Neutrophil (primary cell): ENCODE measurements around the gene NGB.
A peak's percentile ranks its signal among the peaks of the same experiment; 100 is the strongest.

Source experiments
- H3K27ac ChIP-seq: fragments of 200-600 bp; sonication (generic); 2 replicates; pipeline ENCODE4 v1.5.1; 2016; ENCODE audit warnings: mild to moderate bottlenecking, moderate library complexity
- H3K27me3 ChIP-seq: fragments of 200-600 bp; sonication (generic); 2 replicates; pipeline ENCODE4 v1.6.0; 2016; ENCODE audit warnings: mild to moderate bottlenecking
- H3K36me3 ChIP-seq: fragments of 200-600 bp; sonication (generic); 2 replicates; pipeline ENCODE4 v1.5.1; 2017
- H3K4me1 ChIP-seq, 2 experiments: fragments of 200-600 bp in 1 of 2; sonication (generic) in 1 of 2; 1 replicate in 1 of 2; 2 replicates in 1 of 2; pipeline versions ENCODE4 v1.5.1 to v1.6.1; 2013 to 2016; ENCODE audit warnings: low read depth in 1 of 2, low read length in 1 of 2, mild to moderate bottlenecking in 1 of 2, moderate library complexity in 1 of 2; ENCODE audit not compliant: control insufficient read depth in 1 of 2, insufficient read depth in 1 of 2
- H3K4me3 ChIP-seq, 2 experiments: fragments of 200-600 bp in 1 of 2; sonication (generic) in 1 of 2; 1 replicate in 1 of 2; 2 replicates in 1 of 2; pipeline ENCODE4 v1.5.1; 2013 to 2016; ENCODE audit warnings: low read depth in 1 of 2, low read length in 1 of 2, mild to moderate bottlenecking in 1 of 2, moderate library complexity in 1 of 2
- H3K9me3 ChIP-seq: fragments of 200-600 bp; sonication (generic); 2 replicates; pipeline ENCODE4 v1.5.1; 2016
- TF ChIP-seq, protein P1 (sequence below): fragments of 200-600 bp; sonication (generic); IDR thresholded peaks from 2 replicates; pipeline ENCODE4 v1.5.1; 2016; ENCODE audit warnings: antibody characterized with exemption

NGB gene

DNA sequence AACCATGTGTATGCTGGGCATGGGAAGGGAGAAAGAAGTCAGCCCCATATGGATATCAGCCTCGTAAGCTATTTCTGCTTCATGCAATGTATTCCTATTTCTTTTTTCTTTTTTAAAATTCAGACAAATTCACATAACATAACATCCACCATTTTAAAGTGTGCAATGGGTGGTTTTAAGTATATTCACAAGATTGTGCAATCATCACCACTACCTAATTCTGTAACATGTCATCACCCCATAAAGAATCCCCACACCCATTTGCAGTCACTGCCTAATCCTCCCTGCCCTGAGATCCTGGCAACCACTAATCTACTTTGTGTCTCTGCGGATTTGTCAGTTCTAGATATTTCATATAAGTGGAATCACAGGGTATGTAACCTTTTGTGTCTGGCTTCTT lies 40.2 kb upstream of the NGB start:
- Histone ChIP-seq H3K9me3 (no peaks in the 10 kb centered on the region), H3K27ac (no peak overlapping the region), H3K4me1 (peaks cover 14 to 22% of the 10 kb centered on the region in 2 experiments), H3K4me3 (no peak overlapping the region), H3K27me3 (no peaks in the 10 kb centered on the region), H3K36me3 (no peaks in the 10 kb centered on the region)
- TF ChIP-seq, protein P1, sequence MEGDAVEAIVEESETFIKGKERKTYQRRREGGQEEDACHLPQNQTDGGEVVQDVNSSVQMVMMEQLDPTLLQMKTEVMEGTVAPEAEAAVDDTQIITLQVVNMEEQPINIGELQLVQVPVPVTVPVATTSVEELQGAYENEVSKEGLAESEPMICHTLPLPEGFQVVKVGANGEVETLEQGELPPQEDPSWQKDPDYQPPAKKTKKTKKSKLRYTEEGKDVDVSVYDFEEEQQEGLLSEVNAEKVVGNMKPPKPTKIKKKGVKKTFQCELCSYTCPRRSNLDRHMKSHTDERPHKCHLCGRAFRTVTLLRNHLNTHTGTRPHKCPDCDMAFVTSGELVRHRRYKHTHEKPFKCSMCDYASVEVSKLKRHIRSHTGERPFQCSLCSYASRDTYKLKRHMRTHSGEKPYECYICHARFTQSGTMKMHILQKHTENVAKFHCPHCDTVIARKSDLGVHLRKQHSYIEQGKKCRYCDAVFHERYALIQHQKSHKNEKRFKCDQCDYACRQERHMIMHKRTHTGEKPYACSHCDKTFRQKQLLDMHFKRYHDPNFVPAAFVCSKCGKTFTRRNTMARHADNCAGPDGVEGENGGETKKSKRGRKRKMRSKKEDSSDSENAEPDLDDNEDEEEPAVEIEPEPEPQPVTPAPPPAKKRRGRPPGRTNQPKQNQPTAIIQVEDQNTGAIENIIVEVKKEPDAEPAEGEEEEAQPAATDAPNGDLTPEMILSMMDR, result no peak

DNA sequence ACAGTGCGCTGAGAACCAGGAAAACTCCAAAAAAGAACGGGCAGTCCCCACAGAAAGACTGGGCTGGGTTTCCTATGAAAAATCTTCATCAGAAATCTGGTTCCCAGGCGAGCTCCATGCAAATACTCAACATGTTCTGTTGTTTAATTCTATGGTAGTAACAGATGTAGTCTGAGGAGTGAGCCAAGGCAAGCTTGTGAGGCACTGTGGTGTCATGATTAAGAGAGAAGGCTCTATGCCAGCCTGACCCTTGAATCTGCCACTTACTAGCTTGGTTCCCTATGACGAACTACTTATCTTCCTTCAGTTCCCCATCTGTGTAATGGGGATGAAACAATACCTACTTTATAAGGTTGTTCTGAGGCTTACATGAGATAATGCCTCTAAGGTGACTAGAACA lies 39.0 kb upstream of the NGB start:
- Histone ChIP-seq H3K36me3 (no peaks in the 10 kb centered on the region), H3K4me1 (peaks cover 14 to 22% of the 10 kb centered on the region in 2 experiments), H3K9me3 (no peaks in the 10 kb centered on the region), H3K4me3 (no peak overlapping the region), H3K27me3 (no peaks in the 10 kb centered on the region), H3K27ac (no peak overlapping the region)
- TF ChIP-seq, protein P1, result no peak

DNA sequence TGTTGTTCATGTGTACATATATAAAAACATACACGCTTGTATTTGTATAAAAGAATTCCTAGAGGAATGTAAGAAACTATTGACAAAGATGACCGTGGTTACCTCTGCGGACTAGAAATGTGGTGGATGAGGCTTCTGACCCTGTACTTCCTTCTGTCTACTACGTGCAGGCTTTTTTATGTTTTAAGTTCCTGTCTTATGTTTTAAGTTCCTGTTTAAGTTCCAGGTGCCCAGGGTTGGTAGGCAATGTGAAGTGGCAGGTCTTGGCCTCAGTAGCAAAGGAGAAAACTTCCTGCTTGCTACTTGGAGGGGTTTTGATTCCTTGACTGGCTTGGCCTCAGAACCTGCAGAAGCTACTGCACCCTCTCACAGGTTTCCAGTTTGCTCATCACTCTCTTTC lies 38.1 kb upstream of the NGB start:
- H3K27me3 ChIP-seq, result no peaks in the 10 kb centered on the region
- no peaks in the 10 kb centered on the region for H3K9me3 ChIP-seq
- no peaks in the 10 kb centered on the region for H3K36me3 ChIP-seq
- peak overlapping the region; percentile 72 for H3K27ac ChIP-seq
- no peak overlapping the region for H3K4me3 ChIP-seq
- H3K4me1 ChIP-seq, result peaks cover 14 to 22% of the 10 kb centered on the region in 2 experiments
- TF ChIP-seq, protein P1, result no peak

DNA sequence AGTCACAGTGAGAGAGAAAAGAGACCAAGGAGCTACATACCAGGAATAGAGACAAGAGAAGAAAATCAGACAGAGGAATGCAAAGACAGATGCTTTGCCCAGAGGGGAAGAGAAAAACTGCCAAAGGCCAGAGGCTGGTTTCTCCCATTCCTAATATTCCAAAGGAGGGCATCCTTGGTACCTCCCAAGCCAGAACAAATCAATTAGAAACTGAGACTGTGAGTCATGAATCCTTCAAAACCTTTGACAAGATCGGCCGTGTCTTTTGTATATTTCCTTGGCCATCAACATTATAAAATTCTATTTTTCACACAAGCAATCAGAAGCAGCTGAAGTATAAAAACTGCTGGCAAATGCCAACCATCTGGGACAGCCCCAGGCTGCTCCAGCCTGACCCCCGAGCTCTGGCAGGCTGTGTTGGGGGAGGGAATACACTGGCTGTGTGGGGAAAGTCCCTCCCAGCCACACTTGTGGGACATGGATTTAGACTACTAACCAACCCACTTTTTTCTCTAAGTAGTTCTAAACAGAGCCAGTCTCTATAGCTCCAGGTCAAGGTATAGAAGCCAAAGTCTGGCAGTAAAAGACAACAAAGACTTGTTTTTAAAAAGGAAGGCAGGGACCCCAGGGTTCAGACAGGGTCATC lies 36.0 kb upstream of the NGB start:
- no peak overlapping the region for H3K27ac ChIP-seq
- no peaks in the 10 kb centered on the region for H3K9me3 ChIP-seq
- H3K4me3 ChIP-seq, result no peak overlapping the region
- peaks cover 14 to 22% of the 10 kb centered on the region in 2 experiments for H3K4me1 ChIP-seq
- TF ChIP-seq, protein P1, result no peak
- H3K27me3 ChIP-seq, result no peaks in the 10 kb centered on the region
- H3K36me3 ChIP-seq, result no peaks in the 10 kb centered on the region

DNA sequence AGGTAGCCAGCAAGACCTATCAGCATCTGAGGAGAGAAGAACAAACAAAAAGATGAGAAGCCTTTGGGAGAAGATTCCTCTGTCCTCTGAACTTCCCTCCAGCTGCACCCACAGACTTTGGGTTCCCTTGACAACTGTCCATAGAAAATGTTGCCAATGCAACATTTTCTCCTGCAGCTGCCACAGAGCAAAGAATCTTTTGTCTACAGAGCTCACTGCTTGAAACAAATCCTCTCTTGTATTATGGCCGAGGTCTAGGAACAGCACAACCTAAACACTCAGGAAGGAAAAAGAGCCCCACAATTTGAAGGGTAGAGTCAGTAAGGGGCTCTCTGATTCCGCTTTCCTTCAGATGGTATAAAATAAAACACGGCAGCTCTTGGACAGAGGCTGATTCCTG lies 35.4 kb upstream of the NGB start:
- H3K9me3 ChIP-seq, result no peaks in the 10 kb centered on the region
- H3K27ac ChIP-seq, result no peak overlapping the region
- no peak overlapping the region for H3K4me3 ChIP-seq
- no peaks in the 10 kb centered on the region for H3K27me3 ChIP-seq
- TF ChIP-seq, protein P1, result no peak
- no peaks in the 10 kb centered on the region for H3K36me3 ChIP-seq
- peaks cover 14 to 21% of the 10 kb centered on the region in 2 experiments for H3K4me1 ChIP-seq
